GM19023 (cell line): ENCODE data around the gene TOMM6.
"Not testable (repeated sequence)": the region's sequence is repeated elsewhere in the genome, so short reads cannot be mapped to it uniquely, and the experiment has no call there.

Source experiments
- ATAC-seq: cut with Tn5 transposase; IDR thresholded peaks from one replicate; pipeline ENCODE4 v1.9.1; 2021; ENCODE audit warnings: mild to moderate bottlenecking, moderate library complexity; ENCODE audit not compliant: unreplicated experiment

TOMM6 gene

DNA sequence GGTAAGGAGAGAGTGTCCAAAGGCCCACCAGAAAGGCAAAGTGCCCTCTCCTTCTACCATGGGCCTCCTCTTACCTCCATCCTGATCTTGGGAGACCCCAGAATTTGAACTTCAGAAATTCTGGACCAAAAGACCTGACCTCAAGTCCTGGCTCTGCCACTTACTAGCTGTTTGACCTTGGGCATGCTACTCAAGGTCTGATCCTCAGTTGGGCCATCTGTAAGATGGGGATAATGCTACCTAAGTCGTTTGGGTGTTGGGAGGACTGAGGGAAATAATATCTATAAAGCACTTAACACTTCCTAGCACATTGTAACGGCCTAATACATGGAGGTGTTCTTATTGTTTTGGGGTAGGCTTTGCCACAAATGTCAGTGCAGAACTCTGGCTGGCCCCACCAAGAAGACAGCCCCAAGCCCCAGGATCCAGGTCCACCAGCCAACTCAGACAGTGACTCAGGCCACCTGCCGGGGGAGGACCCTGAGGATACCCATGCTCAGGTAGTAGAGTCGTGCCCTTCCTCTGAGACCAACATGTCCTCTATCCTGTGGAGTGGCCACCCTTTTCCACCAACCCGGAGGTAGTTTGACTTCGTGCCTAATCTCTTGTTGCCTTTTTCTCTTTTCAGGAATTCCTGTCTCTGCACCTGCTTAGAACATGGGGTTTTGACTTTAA, 4.3 kb upstream of the TOMM6 start:
- ATAC-seq = no peak

DNA sequence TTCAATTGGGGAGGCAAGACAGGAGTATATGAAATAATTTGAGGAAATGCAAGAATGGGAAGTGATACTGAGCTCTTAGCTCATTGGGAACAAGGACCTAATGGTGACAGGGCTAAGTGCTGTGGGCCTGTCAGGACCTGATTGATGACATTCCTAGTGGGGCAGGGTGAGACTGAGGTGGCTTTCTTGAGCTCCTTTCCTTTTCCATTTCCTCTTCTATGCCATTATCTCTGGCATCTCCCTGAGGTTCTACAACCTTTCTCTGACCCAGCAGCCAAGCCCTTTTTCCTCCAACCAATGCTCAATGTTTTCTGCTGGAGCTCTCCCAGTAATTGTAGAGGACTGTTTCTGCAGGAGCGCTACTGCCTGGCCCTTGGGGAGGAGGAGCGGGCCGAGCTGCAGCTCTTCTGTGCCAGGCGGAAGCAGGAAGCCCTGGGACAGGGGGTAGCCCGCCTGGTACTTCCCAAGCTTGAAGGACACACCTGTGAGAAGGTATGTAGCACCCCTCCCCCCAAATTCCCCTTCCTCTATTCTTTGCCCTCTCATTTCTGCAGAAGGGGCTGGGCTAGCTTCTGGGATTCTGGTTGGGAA, 2.8 kb upstream of the TOMM6 start:
- no peak for ATAC-seq

DNA sequence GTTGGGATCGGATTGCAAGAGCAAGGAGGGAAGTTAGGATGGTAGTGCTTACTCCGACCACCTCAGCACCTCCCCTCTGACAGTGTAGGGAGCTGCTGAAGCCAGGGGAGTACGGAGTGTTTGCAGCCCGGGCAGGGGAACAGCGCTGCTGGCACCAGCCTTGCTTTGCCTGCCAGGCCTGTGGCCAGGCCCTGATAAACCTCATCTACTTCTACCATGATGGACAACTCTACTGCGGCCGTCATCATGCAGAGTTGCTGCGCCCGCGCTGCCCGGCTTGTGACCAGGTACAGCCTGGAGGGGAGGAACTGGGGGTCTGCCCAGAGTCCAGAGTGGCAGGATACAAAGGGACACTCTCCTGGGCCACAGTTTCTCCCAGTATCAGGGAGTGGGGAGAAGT, 2.2 kb upstream of the TOMM6 start:
- no peak for ATAC-seq

DNA sequence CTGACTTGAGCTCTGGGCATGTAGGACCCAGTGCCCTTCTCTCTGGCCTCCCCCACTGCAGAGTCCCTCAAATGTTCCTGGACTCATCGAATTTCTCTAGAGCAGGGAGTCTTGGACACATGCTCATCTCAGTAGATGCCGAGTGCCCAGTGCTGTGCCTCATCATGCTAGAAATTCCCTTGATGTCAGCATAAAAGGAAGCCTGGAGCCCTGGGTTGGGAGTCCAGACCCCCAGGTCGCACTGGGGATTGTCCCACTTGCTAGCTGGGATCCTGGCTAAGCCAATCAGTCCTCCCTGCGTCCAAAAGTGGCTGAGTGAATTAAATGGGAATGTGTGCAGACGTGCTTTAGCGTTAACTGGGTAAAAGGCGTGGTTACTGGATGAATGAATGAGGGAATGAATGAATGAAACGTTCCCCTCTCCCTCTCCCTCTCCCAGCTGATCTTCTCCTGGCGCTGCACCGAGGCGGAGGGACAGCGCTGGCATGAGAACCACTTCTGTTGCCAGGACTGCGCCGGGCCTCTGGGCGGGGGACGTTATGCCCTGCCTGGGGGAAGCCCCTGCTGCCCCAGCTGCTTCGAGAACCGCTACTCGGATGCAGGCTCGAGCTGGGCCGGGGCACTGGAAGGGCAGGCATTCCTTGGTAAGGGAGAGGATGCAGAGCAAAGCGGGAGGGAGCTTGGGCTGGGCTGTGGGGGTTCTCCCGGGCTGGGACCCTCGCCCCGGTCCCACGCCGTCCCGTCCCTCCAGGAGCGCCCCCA, 1.6 kb upstream of the TOMM6 start:
- ATAC-seq = no peak

DNA sequence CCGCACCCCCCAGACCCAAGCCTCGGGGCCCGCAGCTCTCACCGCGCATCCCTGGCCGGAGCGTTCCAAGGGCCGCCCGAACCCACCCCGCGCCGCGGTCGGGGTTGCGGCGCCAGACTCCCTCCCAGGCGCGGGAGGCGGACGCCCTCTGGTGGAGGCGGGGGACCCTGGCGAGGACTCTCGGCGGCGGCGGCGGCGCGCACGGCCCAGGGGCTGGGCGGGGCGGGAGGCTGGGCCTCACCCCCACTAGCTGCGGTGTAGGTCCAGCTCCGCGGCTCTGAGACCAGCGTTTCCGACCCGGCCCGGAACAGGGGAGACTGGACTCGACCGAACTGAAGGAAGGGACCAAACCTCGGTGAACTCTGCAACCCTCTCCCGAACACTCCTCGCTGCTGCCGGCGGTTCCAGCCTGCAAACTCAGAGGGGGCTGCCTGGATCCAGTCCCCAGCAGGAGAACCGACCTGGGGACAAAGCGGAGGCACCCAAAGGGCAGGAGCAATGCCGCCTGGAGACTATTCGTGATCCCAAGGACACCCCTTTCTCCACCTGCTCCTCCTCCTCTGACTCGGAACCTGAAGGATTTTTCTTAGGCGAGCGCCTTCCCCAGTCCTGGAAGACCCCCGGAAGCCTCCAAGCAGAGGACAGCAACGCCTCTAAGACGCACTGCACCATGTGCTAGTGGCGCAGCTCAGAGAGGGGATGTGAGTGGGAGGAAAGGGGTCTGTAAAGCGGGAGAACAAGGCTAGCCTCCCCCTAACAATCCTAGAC, 859 bp upstream of the TOMM6 start:
- ATAC-seq = peak; percentile 56

DNA sequence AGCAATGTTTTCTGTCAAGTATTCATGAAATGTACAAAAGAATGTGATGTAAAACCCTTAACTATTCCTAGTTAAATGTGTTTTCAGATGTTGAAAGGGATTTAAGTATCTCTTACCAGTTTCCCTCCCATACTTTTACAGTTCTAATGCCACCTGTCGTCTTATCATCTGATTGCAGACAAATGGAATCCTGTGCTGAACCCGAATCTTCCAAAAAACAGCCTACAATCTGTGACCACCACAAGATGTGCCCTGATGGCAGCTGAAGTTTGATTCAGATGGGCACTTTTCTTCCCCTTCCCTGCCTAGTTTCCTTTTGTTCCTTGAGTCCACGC, 1.9 kb downstream of the TOMM6 start:
- no peak for ATAC-seq

DNA sequence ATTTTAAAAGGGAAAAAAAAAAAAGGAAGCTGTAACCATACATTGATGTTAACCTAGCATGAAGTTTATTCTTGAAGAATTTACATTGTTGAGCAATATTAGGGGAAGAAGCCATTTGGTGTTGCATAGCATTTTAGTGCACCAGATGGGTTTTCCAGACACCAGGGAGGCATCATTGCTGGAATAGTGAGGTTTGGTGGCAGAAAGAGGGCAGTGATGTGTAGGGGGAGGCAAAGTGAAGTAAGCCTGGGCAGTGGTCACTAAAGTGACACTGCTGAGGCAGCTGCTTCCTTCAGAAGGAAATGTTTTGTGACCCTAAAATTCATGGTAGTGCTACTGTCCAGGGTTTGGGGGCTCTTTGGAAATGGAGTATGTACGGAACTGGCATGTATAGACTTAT, 2.6 kb downstream of the TOMM6 start:
- ATAC-seq = no peak

DNA sequence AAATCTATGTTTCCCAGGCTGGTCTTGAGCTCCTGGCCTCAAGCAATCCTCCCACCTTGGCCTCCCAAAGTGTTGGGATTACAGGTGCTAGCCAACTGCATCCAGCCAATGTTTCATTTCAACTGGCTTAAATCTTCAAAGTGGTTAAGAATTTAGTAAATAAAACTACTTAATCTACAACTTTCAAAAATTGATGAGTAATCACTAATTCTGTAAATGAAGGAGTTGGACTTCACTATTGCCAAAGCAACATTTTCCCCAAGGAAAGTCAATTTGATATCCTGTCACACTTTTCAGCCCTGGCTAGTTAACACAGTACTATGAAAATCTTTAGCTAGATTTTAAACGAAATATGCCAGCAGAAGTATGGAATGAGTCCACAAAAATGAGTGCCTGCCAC, 3.8 kb downstream of the TOMM6 start:
- no peak for ATAC-seq

DNA sequence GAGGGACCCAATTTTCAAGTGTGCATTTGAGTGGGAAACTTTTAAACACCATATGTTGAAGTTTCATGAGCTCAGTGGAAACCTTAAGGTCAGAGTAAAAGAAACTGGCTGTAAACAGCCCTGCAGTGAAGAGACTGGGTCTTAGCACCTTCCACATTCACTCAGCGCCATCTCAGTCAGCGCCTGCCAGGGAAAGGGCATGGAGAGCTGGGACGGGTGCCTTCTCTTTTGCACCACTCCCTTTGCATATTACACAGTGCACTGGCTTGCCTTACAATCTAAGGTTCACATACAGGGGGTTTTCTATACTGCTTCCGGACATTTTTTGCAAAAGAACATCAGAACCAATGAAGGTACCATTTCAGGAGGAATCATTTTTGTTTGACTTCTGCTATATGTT, 4.5 kb downstream of the TOMM6 start:
- ATAC-seq = no peak

DNA sequence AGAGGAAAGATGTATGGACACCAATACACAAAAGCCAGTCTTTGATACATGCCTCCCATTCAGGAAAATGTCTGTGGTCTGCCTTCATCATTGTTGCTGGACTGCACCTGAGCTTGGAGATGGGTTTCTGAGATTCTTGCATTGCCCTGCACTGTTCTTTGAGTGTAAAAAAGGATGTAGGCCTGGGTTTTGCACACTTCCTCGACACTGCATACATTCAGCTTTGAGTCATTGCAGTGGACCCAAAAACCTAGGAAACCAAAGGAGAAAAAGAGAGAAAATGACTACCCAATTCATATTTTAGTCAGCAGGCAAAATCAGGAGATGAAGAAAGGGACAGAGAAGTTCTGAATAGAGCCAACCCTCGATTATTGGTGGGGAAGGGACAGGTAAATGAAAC, 9.0 kb downstream of the TOMM6 start:
- ATAC-seq = no peak

DNA sequence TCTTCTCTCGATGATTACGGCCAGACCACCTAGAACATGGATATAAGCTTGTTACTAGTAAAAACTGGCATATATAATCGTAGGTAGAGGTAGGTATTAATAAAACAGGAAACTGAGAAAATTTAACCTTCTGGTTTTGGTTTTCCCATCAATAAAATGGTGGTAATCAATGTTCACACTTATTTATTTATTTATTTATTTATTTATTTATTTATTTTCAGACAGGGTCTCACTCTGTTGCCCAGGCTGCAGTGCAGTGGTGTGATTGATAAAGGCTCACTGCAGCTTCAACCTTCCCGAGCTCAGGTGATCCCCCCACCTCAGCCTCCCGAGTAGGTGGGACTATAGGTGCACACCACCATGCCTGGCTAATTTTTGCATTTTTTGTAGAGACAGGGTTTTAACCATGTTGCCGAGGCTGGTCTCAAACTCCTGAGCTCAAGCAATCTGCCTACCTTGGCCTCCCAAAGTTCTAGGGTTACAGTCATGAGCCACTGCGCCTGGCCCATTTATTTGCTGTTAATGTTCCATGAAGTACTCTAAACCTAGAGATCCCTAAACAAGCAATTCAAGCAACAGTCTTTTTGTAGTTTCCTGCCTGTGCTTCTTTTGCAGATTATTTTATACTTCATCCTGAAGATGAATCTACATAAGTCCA, 11.5 kb downstream of the TOMM6 start:
- ATAC-seq = no peak

DNA sequence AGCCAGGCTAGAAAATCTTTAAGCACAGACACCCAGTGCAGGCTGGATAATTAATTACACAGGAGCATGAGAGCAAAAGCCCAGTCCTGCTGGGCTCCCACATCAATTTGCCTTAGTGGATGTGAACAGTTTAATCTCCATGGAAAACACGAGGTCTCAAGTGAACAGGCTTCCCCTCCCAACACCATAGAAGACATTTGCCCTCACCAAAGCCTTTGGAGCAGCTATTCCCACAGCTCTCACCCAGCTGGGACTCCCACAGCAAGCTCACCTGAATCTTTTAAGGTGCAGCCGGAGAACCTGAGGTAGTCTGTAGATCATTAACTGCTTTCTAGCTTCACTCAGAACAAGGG, 12.0 kb downstream of the TOMM6 start:
- ATAC-seq = no peak

DNA sequence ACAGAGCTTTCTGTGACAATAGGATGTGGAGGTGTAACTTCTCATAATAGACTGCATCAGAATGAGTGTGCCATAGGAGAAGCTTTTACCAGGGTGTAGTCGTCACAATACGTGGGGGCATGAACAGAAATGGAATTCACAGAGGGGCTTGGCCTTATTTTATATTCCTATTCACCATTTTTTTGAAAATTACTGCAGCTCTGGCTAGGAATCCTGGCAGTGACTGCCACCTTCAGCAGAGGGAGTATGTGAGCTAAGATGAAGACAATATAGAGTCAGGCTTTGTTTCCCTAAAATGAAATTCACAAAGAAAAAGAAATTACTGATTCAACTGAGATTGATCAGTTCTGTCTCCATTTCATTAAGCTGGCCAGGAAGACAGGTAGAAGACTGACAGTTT, 13.9 kb downstream of the TOMM6 start:
- no peak for ATAC-seq

DNA sequence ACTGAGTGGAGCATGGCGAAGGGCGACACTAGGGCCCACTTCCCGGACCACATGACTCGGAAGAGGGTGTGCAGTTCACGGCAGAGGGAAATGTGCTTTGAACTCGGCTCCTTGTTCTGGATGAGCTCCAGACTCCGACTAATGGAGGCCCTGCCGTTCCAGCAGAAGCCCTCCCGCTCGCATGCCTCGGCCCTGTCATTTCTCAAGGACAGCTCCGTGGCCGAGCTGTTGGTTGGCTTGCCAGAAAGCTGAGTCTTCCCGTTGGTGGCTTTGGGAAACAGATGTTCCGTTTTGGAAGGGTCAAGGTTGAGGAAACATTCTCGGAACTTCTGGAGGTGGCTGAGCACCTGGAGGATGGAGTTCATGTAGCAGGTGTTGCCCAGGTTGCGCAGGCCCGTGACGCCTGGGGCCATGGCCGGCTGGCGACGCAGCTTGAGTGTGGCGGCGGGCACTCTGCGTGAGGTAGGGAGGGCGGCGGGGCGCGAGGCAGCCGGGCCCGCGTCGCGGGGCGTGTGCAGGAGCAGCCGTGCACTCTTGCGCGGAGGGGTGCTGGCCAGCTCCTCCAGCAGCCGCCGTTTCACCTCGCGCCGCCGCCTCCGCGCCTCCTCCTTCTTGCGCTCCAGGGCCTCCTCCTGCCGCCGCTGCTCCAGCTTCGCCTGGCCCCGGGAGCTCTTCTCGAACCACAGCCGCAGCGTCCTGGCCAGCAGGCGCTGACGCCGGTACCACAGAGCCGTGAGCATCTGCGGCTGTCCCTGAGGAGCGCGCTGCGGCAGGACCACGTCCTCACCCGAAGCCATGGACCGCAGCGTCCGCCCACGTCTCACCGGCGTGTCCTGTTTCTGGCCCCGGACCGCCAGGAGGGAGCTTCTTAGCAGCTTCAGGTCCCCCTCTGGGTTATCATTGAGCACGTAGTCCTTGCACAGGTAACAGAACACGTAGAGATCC, 18.6 kb downstream of the TOMM6 start:
- no peak for ATAC-seq

DNA sequence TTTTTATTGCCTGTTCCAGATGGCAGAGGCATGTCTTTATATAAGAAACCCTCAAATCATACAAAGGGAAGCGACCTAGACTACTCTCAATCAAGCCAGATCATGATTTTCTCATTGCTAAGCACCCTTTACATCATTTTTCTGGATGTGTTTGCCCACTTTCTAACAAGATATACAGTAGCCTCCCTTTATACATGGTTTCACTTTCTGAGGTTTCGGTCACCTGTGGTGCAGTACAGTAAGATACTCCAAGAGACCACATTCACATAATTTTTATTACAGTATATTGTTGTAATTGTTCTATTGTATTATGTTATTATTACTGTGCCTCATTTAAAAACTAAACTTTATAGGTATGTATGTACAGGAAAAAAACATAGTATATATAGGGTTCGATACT, 23.6 kb downstream of the TOMM6 start:
- no peak for ATAC-seq

DNA sequence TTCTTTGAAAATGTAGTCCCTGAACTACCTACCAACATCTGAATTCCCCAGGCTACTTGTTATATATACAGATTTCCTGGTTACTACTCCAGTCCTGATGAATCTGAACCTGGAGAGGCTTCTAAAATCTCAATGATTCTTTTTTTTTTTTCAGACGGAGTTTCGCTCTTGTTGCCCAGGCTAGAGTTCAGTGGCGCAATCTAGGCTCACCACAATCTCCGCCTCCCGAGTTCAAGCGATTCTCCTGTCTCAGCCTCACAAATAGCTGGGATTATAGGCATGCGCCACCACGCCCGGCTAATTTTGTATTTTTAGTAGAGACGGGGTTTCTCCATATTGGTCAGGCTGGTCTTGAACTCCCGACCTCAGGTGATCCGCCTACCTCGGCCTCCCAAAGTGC, 24.5 kb downstream of the TOMM6 start:
- not testable (repeated sequence) for ATAC-seq

DNA sequence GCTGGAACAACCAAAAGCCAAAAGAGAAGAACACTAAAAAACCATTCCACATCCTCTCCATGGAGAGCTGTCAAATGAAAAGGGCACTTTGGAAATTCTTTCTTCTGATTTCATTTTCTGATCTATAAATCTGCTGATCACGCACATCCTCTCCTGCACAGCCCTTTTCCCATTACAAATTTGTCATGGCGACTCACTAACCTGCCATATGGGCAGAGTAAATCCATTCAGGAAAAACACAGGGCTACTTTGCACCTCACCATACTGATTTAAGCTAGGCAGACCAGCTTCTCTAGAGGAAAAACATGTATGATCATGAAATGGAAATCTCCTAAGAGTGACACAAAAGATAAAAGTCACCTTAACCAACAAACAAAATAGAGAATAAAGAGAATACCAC, 26.0 kb downstream of the TOMM6 start:
- ATAC-seq = no peak

DNA sequence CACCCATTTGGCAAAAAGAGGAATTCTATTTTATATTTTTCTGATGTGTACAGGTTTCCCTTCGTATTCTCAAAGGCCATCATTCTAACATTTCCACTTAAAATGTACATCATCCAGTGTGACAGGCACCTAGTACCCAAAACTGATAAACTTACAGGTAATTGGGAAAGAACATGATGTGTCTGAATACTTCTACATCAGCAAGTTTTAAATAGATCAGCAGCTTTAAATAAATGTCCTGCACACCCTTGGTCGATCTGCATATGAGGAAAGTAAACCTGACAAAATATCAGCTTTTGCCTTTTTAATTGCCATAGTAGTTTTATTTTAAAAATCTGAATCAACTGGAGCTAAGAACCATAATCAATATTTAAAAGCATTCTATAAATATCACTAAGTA, 26.5 kb downstream of the TOMM6 start:
- ATAC-seq = no peak

DNA sequence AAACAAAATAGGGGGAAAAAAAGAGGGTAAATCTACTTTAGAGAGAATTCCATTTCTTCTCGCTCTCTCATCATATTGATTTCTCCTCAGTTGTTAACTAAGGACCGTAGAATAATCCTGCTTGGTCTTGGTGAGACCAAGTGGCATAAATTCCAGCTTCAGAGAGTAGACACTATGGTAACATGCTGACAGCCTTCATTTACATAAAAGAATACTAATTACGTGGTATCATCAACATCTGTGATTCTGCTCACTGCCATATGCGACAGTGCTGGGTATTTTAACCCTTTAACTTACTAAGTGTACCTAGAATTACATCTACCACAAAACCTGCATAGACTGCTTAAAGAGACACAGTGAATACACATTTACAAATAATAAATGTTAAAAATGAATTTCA, 27.1 kb downstream of the TOMM6 start:
- no peak for ATAC-seq

DNA sequence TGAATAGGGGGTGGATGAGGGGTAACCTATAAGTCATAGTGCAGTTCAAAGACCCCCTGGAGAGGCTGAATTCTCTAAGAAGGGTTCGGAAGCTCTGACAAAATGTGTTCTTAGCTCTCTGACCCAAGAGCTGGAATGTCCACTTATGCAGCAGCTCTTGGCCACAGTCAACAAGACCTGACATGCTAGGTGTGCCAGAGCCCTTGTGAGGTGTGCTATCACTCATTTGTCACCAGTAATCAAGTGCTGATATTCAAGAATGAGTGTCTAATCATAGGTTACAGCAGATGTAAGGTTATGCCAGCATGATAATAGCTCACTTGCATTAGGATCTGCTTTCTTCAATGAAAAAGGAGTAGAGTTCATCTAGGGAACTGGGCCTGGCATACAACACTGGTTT, 28.1 kb downstream of the TOMM6 start:
- ATAC-seq = no peak
